ENCODE data around the gene APAF1. TPM values are rescaled to one million over a fixed set of nuclear protein-coding genes. Genes with fewer than 3 reads are reported as not detected.
"Not testable (repeated sequence)": the region's sequence is repeated elsewhere in the genome, so short reads cannot be mapped to it uniquely, and the experiment has no call there.

The APAF1 gene, protein sequence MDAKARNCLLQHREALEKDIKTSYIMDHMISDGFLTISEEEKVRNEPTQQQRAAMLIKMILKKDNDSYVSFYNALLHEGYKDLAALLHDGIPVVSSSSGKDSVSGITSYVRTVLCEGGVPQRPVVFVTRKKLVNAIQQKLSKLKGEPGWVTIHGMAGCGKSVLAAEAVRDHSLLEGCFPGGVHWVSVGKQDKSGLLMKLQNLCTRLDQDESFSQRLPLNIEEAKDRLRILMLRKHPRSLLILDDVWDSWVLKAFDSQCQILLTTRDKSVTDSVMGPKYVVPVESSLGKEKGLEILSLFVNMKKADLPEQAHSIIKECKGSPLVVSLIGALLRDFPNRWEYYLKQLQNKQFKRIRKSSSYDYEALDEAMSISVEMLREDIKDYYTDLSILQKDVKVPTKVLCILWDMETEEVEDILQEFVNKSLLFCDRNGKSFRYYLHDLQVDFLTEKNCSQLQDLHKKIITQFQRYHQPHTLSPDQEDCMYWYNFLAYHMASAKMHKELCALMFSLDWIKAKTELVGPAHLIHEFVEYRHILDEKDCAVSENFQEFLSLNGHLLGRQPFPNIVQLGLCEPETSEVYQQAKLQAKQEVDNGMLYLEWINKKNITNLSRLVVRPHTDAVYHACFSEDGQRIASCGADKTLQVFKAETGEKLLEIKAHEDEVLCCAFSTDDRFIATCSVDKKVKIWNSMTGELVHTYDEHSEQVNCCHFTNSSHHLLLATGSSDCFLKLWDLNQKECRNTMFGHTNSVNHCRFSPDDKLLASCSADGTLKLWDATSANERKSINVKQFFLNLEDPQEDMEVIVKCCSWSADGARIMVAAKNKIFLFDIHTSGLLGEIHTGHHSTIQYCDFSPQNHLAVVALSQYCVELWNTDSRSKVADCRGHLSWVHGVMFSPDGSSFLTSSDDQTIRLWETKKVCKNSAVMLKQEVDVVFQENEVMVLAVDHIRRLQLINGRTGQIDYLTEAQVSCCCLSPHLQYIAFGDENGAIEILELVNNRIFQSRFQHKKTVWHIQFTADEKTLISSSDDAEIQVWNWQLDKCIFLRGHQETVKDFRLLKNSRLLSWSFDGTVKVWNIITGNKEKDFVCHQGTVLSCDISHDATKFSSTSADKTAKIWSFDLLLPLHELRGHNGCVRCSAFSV (N-terminal part only)
- polyA plus RNA-seq (2013, experiment 1 of 2), result 9.5 TPM
- 9.8 TPM for polyA plus RNA-seq (2013, experiment 2 of 2)

DNA sequence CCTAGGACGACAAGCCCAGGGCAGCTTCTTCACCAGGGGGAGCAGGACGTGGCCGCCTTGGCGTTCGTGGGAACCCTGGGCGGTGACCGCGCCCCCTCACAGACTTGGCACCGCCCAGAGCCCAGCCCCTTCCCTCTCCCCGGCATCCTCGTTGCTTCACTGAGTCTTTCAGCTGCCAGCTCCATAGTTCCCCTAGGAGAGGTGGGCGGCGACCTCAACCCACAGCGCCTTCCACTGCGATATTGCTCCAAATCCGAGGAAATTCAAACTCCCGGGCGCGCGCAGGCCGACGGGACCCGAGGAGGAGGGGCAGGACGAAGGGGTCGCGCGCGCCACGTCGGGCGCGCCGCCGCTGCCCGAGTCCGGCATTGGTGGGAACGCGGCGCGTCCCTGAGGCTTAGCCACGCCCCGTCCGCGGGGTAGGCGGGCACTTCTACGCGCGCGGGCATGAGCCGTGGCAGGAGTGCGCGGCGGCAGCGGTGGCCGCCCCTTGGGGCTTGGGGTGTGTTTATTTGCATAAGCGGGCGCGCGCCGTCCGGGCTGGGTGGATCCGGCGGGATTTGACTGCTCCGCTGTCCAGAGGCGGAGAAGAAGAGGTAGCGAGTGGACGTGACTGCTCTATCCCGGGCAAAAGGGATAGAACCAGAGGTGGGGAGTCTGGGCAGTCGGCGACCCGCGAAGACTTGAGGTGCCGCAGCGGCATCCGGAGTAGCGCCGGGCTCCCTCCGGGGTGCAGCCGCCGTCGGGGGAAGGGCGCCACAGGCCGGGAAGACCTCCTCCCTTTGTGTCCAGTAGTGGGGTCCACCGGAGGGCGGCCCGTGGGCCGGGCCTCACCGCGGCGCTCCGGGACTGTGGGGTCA, at the start of gene APAF1, which contains the start of gene IKBIP:
Gene APAF1, plus strand, starts transcription at position 579 of the 860 bp plus-strand sequence. CDS start 3,070 bp downstream, outside the sequence.
Gene IKBIP, minus strand, starts transcription at position 77 of the 860 bp plus-strand sequence. CDS start 87 bp downstream, outside the sequence.
- peak within 1 kb of the TSS; percentile 85 for H3K4me3 ChIP-seq (ENCODE audit: low read length)
- no peaks in the 10 kb centered on the region for H3K9me3 ChIP-seq (ENCODE audit: insufficient read depth, low read depth, low read length)
- peaks cover 18% of the 10 kb centered on the region for H3K36me3 ChIP-seq (ENCODE audit: insufficient read depth, low read length)
- H3K4me1 ChIP-seq (ENCODE audit: insufficient read depth, low read length), result peaks cover 11% of the 10 kb centered on the region
- H3K27ac ChIP-seq (ENCODE audit: low read depth, low read length), result peak within 1 kb of the TSS; percentile 90
- no peaks in the 10 kb centered on the region; the same call in 1 of the 2 replicates for H3K27me3 ChIP-seq (ENCODE audit: insufficient read depth, low read length)
- under 1% methylated on average over 91 of the region's 91 CpGs for WGBS
- H3K9ac ChIP-seq (ENCODE audit: low read depth, low read length), result peak within 1 kb of the TSS; percentile 77

DNA sequence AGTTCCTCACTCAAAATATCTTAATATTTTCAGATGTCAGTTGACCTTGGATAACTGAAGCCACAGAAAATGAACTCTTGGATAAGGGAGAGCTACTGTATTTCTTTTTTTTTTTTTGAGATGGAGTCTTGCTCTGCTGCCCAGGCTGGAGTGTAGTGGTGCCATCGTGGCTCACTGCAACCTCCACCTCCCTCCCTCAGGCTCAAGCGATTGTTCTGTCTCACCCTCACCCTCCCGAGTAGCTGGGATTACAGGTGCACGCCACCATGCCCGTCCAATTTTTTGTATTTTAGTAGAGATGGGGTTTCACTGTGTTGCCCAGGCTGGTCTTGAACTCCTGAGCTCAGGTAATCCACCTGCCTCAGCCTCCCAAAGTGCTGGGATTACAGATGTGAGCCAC, 47.8 kb upstream of the APAF1 start:
- H3K4me3 ChIP-seq (ENCODE audit: low read length); H3K9ac ChIP-seq (ENCODE audit: low read depth, low read length); H3K9me3 ChIP-seq (ENCODE audit: insufficient read depth, low read depth, low read length); H3K27ac ChIP-seq (ENCODE audit: low read depth, low read length); H3K27me3 ChIP-seq (ENCODE audit: insufficient read depth, low read length): not testable (repeated sequence)
- Histone ChIP-seq H3K4me1 (ENCODE audit: insufficient read depth, low read length) (peaks cover 15% of the 10 kb centered on the region; the same call in 1 of the 2 replicates), H3K36me3 (ENCODE audit: insufficient read depth, low read length) (peaks cover 74% of the 10 kb centered on the region)
- 92% methylated on average over 5 of the region's 5 CpGs for WGBS

DNA sequence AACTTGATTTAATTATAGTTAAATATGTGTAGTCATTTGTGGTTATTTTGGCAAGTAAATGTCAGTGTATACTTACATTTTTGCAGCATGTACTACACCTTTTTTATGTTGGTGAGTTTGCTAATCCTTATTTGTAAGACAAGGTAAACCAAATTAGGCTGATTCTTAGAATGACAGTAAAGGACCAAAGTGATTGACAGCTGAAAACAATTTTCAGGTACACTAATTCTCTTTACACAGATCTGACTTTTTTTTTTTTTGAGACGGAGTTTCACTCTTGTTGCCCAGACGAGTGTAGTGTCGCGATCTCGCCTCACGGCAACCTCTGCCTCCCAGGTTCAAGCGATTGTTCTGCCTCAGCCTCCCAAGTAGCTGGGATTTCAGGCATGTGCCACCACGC, 43.2 kb upstream of the APAF1 start:
- no peaks in the 10 kb centered on the region for H3K9me3 ChIP-seq (ENCODE audit: insufficient read depth, low read depth, low read length)
- H3K4me1 ChIP-seq (ENCODE audit: insufficient read depth, low read length), result no peaks in the 10 kb centered on the region
- H3K27me3 ChIP-seq (ENCODE audit: insufficient read depth, low read length), result no peaks in the 10 kb centered on the region
- peaks cover 73% of the 10 kb centered on the region for H3K36me3 ChIP-seq (ENCODE audit: insufficient read depth, low read length)
- no peak overlapping the region for H3K9ac ChIP-seq (ENCODE audit: low read depth, low read length)
- no peak overlapping the region for H3K27ac ChIP-seq (ENCODE audit: low read depth, low read length)
- H3K4me3 ChIP-seq (ENCODE audit: low read length), result no peak overlapping the region
- WGBS, result 96% methylated on average over 8 of the region's 8 CpGs

DNA sequence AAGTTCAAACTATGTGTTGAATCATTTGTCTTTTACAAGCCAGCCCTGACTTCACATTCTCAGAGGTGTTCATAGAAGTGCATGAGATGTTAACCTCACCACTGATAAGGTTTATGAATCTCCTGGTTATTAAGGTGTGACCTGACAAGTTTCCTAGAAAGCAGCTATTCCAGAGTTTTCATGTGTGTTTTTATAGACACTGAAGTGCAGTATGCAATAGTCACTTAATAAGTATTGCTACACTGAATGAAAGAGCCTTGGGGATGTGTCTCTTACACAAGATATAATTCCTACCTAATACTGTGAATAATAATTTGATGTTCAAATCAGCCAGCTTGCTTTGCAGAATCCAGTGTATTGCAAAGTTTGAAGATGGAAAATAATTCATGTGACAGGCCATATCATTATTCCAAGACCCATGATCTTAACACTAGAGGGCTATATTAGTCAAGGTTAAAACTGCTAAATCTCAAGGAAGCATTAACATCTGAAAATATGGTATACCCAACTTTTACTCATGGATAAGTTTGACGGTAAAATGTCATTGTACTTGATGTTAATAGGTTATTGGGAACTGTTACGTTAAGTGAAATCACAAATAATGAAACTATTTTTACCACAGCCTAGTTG, 38.6 kb upstream of the APAF1 start:
- H3K9ac ChIP-seq (ENCODE audit: low read depth, low read length), result no peak overlapping the region
- WGBS, result no CpG with 5 or more reads among the region's 2 CpGs
- no peaks in the 10 kb centered on the region for H3K27me3 ChIP-seq (ENCODE audit: insufficient read depth, low read length)
- H3K27ac ChIP-seq (ENCODE audit: low read depth, low read length), result no peak overlapping the region
- no peak overlapping the region for H3K4me3 ChIP-seq (ENCODE audit: low read length)
- no peaks in the 10 kb centered on the region for H3K4me1 ChIP-seq (ENCODE audit: insufficient read depth, low read length)
- H3K9me3 ChIP-seq (ENCODE audit: insufficient read depth, low read depth, low read length), result no peaks in the 10 kb centered on the region
- peaks cover 27% of the 10 kb centered on the region for H3K36me3 ChIP-seq (ENCODE audit: insufficient read depth, low read length)

DNA sequence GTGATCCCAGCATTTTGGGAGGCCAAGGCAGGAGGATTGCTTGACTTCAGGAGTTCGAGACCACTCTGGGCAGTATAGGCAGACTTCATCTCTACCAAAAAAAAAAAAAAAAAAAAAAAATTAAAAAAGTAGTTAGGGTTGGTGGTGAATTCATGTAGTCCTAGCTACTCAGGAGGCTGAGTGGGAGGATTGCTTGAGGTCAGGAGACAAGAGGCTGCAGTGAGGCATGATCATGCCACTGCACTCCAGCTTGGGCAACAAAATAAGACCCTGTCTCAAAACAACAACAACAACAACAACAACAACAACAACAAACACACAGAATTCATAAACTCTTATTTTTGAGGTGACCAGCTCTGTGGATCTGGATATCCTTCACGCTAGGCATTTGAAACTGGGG, 34.5 kb upstream of the APAF1 start:
- no peak overlapping the region for H3K4me3 ChIP-seq (ENCODE audit: low read length)
- H3K27ac ChIP-seq (ENCODE audit: low read depth, low read length), result no peak overlapping the region
- H3K9ac ChIP-seq (ENCODE audit: low read depth, low read length), result no peak overlapping the region
- H3K4me1 ChIP-seq (ENCODE audit: insufficient read depth, low read length), result no peaks in the 10 kb centered on the region
- H3K36me3 ChIP-seq (ENCODE audit: insufficient read depth, low read length), result no peaks in the 10 kb centered on the region
- 88% methylated on average over 1 of the region's 2 CpGs for whole genome bisulfite sequencing
- no peaks in the 10 kb centered on the region for H3K9me3 ChIP-seq (ENCODE audit: insufficient read depth, low read depth, low read length)
- no peaks in the 10 kb centered on the region for H3K27me3 ChIP-seq (ENCODE audit: insufficient read depth, low read length)

DNA sequence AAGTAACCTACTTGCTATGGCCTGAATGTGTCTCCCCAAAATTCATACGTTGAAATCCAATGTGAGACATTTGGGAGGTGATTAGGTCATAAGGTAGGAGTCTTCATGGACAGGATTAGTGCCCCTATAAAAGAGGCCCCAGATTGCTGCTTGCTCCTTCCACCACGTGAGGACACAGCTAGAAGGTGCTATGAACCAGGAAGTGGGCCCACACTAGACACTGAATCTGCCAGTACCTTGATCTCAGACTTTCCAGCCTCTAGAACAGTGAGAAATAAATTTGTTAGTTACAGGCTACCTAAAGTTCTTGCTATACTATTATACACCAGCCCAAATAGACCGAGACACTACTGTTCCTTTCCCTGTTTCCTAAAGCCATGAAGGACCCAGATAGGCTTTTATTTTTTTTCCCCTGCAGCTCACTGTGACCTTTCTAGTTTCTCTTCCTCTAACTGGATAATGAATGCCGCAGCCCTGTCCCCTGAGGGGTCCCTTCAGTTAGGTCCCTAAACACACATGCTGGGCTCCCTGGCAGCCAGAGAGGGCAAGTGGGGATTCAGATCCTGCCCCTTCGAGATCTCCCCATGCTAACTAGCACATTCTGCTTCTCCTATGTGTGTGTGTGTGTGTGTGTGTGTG, 32.3 kb upstream of the APAF1 start:
- no peak overlapping the region for H3K4me3 ChIP-seq (ENCODE audit: low read length)
- no peaks in the 10 kb centered on the region for H3K36me3 ChIP-seq (ENCODE audit: insufficient read depth, low read length)
- no peaks in the 10 kb centered on the region for H3K9me3 ChIP-seq (ENCODE audit: insufficient read depth, low read depth, low read length)
- H3K4me1 ChIP-seq (ENCODE audit: insufficient read depth, low read length), result no peaks in the 10 kb centered on the region
- H3K27ac ChIP-seq (ENCODE audit: low read depth, low read length), result no peak overlapping the region
- 87% methylated on average over 5 of the region's 5 CpGs for WGBS
- H3K9ac ChIP-seq (ENCODE audit: low read depth, low read length), result no peak overlapping the region
- H3K27me3 ChIP-seq (ENCODE audit: insufficient read depth, low read length), result no peaks in the 10 kb centered on the region

DNA sequence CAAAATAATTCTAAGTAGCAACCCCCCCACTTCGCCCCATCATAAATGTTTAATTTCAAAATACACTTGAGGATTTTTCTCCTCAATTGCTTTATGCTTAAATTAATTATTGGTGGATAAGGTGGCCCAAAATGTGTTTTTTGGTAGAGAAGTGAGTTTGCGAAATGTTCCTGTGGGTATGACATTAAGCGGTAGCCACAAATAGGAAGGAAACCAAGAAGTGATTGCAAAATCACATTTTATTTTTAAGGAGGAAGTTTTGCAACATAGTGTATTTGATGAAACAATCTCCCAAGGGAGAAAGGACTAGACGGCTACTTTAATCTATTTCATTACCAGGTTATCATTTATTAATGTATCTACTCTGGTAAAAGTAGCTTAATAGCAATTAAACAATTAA, 26.1 kb upstream of the APAF1 start:
- Histone ChIP-seq H3K9ac (ENCODE audit: low read depth, low read length) (no peak overlapping the region), H3K9me3 (ENCODE audit: insufficient read depth, low read depth, low read length) (no peaks in the 10 kb centered on the region), H3K4me3 (ENCODE audit: low read length) (no peak overlapping the region), H3K27me3 (ENCODE audit: insufficient read depth, low read length) (no peaks in the 10 kb centered on the region), H3K27ac (ENCODE audit: low read depth, low read length) (no peak overlapping the region), H3K4me1 (ENCODE audit: insufficient read depth, low read length) (no peaks in the 10 kb centered on the region), H3K36me3 (ENCODE audit: insufficient read depth, low read length) (no peaks in the 10 kb centered on the region)
- WGBS, result 91% methylated on average over 2 of the region's 4 CpGs

DNA sequence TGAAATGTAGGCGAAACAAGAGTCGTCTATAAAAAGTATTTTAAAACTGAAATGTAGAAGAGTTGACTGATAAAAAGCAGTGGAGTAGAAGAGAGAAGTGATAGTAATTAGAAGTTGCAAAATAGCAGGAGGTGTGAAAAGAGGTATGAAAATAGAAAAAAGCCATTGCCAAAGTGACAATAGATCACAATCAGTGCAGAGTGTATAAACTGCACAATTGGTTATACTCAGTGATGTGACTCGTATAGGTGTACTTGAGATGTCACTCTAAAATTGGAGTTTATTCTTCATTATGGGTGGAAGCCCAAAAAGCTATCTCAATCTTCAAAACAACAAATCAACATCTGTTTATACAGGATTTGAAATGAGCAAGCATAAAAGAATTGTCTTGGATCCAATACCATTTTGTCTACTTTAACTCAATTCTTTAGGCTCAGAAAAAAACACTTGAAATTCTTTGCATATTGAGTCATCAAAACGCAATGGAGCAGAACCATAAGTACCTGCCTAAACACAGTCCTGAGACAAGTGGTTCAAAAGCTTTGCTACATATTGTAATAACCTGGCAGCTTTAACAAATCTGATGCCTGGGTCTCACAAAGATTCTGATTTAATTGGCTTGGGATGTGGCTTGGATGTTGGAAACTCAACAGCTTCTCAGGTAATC, 9.3 kb upstream of the APAF1 start:
- no peak overlapping the region for H3K4me3 ChIP-seq (ENCODE audit: low read length)
- no peak overlapping the region for H3K9ac ChIP-seq (ENCODE audit: low read depth, low read length)
- H3K27me3 ChIP-seq (ENCODE audit: insufficient read depth, low read length), result no peaks in the 10 kb centered on the region
- no peak overlapping the region for H3K27ac ChIP-seq (ENCODE audit: low read depth, low read length)
- H3K36me3 ChIP-seq (ENCODE audit: insufficient read depth, low read length), result peaks cover 17% of the 10 kb centered on the region
- peaks cover 3% of the 10 kb centered on the region; the same call in 1 of the 2 replicates for H3K4me1 ChIP-seq (ENCODE audit: insufficient read depth, low read length)
- H3K9me3 ChIP-seq (ENCODE audit: insufficient read depth, low read depth, low read length), result no peaks in the 10 kb centered on the region
- WGBS, result 93% methylated on average over 4 of the region's 4 CpGs

DNA sequence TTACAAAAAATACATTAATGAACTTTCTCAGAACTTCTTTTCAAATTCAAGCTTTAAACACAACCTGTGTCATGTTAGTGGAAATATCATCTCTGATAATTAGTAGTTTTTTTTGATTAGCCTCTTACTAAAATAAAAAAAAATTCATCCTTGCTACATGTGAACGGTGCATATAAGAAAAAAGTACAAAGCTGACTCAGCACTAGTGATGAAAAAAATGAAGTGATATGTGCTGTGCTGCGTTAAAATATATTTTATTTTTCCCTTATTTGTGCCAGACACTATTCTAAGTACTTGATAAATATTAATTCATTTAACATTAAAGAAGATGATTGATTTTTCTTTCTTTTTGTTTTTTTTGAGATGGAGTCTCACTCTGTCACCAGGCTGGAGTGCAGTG, 8.0 kb upstream of the APAF1 start:
- no peak overlapping the region for H3K4me3 ChIP-seq (ENCODE audit: low read length)
- peaks cover 16% of the 10 kb centered on the region for H3K36me3 ChIP-seq (ENCODE audit: insufficient read depth, low read length)
- H3K4me1 ChIP-seq (ENCODE audit: insufficient read depth, low read length), result peaks cover 3% of the 10 kb centered on the region; the same call in 1 of the 2 replicates
- H3K27me3 ChIP-seq (ENCODE audit: insufficient read depth, low read length), result no peaks in the 10 kb centered on the region
- H3K27ac ChIP-seq (ENCODE audit: low read depth, low read length), result no peak overlapping the region
- WGBS, result 90% methylated on average over 2 of the region's 2 CpGs
- no peaks in the 10 kb centered on the region for H3K9me3 ChIP-seq (ENCODE audit: insufficient read depth, low read depth, low read length)
- H3K9ac ChIP-seq (ENCODE audit: low read depth, low read length), result no peak overlapping the region
